NCI-H1417 treated with DMSO at 0.1 percent for 48 hours (cell line): Measurements from ENCODE around the gene BOD1L1.

Experiments used
- DNase-seq: peaks from one replicate; lab custom pipeline; 2025; lab: John Stamatoyannopoulos, UW

BOD1L1 gene

DNA sequence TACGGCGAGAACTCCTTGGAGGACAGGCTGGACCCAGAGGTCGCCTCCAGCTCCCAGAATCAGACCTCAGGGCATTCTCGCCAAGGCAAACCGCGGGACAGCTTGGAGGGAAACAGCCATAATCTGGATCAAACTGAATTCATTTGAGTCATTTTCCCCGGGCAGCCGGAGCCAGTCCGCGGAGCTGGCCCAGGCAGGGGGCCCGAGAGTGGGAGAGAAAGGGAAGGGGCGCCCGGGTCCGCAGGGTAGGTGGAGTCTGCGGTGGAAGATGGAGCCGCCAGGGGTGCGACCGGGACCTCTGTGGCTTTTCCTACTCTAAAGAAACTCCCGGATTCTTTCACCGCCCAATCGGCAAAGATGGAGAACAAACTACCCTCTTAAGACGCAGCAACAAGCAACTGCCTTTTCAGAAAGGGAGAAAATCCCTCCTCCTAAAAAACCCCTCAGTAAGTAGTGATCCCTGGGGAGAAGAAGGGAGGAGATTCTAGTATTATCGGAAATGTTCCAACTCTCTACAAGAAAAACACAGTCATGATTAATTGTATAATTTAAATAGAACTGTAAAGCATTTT is 88.4 kb downstream of the BOD1L1 start:
- no peak for DNase-seq

DNA sequence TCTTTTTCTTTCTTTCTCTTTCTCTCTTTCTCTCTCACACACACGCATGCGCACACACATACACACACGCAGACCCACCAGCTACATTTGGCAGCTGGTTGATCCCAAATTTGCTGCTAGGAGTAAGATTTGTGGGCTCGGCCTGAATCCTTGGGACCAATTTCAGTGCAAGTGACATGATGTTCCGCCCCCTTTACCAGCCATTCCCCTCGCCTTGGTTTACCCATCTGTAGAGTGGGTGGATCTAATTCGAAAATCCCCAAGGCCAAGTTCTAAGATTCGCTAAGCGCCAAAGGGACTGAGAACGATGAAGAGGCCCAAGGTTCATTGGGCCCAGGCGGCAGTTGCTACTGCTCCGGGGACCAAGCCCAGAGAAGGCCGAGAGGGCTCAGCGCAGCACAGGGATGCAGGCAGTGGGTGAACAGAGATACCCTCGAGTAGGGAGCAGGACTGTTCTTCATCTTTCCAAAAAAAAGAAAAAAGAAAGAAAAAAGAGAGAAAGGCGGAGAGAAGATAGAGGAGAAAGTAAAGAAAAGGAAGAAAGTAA is 89.0 kb downstream of the BOD1L1 start:
- no peak for DNase-seq

DNA sequence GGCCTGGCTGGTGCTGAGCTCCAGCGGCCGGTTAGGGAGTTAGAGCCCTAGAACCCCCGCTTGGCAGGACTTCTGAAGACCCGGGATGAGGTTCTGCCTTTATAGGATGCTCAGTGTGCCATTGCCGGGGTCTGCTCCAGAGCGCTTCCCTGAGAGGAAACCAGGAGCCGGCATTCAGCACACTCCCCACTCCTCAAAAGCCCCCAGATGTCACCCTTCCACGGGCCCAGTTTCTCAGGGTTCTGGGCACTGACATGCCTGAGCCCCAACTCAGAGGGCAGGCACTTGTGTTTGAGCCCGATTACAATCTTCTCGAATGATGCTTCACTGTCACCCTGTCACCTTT is 89.7 kb downstream of the BOD1L1 start:
- DNase-seq, result no peak

DNA sequence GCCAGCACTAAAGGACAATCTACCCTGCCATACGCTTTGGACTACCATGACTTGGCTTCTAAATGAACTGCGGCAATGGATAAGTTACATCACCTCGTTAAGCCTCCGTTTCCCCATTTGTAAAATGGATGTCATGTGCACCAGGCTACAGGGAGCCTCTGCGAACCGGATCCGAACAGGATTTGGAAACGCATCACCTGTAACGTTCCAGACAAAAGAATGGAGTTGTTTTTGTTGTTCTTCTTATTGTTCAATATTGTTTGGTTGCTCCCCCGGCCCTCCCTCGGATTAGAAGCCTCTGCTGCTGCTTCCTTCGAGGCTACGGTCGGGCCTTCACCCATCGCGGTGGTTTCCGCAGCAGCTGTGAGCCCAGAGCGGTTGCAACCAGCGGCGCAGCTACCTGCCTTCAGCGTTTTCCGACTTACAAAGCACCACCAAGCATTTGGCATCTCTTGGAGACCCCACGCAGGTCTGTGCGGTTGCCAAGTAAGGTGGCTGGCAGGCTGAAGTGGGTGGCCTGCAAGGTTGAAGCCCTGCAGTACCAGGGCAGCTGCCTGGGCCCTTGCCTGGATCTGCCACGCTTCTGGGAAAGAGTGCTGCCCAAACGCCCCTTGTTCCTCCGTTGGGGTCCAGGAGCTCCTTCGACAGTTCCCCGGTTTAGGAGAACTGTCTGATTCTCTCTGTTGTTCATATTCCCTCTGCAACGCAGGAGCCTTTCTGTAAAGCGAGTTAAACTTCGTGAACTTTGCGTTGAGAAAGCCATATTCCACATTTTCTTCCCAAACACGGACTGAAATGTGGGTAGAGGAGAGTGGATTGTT is 90.3 kb downstream of the BOD1L1 start:
- DNase-seq, result no peak

DNA sequence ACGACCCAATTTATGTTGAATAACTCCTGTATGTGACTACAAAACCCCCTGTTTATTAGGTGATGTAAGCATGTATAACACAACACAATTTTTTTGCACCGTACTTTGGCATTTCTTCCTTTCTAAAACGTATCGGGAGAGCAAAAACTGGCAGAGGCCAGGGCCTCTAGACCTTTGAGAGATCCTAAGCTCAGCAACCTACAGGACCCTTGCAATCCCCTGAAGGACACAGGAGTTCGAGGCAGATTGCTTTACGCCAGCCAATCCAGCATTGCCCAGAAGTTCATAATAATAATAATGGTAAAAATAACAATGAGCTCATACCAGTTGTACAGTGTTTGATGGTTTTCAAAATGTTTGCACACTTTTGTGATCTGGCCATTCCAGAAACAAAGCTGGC is 90.9 kb downstream of the BOD1L1 start:
- no peak for DNase-seq

DNA sequence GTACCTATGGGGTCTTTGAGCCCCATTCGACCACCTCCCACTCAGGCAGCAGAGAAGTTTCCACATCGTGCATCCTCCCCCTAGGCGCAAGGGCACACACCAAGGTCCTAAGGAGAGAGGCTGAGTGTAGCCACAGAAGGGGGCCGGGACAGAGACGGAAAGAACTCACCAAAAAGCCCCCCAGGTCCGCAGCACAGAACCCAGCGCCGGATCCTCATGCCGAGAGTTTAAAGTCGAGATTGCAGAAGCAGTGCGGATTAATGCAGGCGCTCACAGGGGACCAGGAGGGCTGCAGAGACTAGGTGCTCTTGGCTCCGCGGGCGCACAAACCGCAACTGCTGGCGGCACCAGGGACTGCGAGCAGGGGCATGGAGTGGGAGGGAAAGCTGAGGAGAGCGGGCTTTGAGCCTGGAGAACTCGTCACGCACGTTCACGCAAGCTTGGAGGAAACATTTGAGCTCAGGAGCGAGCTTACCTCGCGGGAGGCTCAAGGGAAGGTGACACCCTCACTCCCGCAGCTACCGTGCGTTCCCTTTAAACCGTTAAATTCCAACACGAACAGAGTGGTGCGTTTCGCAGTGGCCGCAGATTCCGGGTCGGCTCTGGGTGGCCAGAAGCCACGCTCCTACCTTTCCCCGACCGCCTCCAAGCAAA is 91.7 kb downstream of the BOD1L1 start:
- no peak for DNase-seq

DNA sequence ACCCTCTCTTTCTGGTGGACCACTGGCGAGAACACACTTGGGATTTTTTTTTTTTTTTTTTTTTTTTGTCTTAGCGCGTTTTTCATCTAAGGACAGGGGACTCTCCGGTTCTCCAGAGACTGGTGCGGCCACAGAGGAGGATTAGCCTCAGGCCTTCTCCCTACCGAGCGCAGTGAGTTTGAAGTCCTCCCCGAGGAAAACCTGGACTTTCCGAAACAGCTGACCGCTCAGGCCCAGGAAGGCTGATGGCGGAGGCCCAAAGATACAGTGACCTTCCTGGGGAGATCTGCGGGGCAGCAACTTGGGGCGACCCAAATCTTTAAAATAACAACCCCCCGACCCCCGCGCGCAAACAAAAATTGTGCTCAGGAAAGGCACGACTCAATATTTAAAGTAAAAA is 92.4 kb downstream of the BOD1L1 start:
- DNase-seq, result no peak

DNA sequence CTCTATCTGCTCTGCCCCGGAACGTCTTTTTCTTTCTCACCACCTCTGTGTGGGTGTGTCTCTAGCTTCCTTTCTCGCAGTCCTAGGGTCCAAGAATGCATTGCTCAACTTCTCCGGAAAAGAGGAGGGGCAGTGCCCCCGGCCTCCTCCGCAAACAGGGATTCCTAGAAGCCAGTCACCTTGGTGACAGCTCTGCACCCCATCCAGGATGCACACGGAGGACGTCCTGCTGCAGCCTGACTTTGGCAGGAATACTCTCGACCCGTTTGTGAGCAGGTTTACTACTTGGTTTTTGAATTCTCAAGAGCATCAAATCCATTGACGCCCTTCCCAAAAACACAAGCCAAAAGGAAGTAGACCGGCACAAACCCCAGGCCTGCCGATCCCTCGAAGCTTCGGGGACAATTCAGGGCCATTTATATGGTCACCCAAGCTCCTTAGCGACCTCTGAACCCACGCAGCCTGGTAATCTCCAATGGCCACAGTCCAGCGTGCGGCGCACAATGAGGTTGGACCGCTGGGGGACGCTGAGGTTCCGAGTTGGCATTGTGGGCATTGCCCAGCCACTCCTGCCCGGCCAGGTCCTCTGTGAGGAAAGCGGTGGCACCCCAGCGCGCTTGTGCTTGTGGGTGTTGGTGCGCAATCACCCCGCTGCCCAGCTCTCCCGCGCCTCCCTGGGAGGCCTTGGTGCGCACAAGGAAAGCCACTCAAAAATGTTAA is 93.0 kb downstream of the BOD1L1 start:
- DNase-seq, result no peak

DNA sequence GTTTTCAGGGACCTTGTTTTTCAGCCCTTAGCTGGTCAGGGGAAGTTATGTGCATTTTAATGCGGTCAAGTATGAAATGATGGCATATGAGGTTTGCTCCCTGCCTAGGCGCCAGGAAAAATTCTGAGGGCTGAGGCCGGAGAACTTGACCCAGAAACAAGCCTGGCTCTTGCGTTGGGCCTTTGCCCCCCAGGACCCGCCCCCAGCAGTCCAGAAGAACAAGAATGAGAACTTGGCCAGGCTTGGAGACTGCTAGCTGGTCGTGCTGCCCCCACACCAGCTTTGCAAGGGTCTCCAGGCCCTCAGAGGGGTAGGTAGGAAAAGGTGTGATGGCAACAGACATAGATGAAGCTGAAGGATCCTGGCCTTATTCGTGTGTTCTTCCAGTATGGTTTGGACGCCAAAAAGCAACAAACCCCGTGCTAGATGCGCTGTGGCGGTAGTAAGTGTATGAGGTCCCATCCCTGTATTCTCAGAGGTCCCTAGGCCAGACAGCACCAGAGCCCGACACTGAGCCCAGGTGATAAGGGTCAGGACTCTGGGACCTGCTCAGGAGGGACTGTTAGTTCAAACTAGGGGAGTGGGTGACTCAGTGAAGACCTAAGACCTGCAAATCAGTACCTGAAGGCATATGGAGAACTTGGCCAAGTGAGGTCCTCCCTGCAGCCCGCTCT is 93.7 kb downstream of the BOD1L1 start:
- no peak for DNase-seq

DNA sequence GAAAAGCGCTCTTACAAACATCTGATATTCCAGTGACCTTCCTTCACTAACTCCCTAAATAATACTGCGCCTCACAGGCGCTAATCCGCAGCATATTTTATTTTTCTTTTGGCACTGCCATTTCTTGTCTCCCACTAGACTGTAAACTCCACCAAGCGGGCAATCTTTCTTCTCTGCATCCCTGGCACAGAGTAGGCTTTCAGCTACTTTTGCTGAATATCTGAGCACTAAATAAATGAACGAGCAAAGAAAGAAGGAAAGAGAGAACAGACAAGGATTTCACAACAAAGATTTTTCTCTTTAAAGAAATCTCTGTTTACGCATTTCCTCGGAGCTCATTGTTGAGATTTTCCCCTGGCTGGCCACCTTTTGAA is 95.9 kb downstream of the BOD1L1 start:
- no peak for DNase-seq

DNA sequence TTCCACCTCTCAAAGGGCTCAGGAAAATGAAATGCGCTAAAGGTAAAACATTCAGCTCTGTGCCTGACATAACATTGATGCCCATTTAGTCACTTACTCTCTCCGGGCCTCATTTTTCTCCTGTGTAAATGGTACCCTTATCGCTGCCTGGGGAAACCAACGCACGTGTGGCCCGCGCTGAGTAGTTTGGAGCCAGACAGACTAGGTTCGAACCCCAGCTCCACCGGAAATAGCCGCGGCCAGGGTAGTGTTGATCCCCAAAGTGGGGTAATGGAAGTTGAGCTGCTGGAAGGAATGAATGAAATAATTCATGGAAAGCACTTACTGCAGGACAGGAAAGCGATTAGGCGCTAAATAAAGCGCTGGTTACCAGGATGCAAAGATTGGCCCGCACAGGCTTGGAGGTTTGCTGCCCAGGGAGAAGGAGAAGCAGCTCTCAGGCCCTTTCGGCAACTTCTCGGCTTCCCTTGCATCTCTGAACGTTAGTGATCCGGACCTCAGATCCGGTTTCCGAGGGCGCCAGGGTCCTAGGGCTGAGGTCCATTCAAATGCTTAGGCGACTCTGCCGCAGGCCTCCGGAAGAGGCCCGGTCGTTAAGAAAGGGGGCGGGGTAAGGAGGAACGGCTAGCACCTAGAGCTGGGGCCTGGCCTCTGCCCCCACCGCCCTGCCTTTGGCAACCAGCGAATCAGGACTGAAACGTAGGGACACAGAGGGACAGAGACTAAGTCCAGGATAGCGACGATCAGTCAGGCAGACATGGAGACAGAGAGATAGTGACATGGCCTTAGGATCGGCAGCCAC is 96.5 kb downstream of the BOD1L1 start:
- no peak for DNase-seq

DNA sequence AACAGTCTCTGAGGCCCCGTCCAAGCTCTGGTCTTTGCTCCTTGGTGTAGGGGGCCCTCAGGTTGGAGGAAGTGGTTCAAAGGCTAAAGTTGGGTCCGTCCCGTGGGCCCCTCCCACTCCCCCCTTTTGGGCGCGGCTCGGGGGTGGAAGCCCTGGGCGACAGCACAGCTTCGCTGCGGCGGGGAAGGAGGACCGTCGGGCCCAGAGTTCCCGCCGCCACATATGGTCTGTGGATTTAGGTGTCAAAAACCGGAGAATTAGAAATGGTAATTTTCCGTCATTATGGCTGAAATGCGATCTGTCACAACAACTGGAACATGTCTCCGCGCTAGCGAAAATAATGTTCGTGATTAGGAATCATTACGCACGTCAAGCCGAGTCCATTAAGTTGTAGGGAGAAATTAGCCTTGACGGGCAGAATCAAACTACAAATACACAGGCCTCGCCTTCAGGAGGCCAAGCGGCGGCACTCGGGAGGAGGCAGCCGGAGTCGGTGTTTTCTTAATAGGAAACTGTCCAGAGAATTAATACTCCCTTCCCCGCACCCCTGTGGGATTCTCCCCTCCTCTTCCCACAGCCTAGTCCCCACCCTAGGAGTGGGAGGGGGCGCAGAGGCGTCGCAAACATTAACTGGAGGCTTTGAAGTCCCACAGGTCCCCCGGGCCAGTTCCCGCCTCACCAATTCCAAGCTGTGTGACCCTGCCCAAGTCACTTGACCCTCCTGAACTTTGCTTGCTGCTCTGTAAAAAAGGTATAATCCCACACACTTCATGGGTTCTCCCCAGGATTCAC is 98.2 kb downstream of the BOD1L1 start:
- DNase-seq, result no peak

DNA sequence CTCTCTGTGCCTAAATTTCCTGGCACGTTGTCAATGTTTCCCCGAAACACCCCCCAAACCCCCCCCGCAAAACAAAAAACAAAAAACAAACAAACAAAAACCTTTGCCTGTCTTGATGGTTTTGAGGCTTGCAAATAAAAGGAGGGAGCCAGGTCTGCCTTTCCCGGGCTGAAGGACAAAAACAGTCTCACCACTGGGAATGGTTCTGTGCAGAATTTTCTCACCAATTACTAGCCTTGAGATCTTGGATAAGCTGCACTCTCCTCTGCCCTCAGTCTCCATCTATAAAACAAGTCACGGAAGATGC is 98.8 kb downstream of the BOD1L1 start:
- DNase-seq, result no peak

DNA sequence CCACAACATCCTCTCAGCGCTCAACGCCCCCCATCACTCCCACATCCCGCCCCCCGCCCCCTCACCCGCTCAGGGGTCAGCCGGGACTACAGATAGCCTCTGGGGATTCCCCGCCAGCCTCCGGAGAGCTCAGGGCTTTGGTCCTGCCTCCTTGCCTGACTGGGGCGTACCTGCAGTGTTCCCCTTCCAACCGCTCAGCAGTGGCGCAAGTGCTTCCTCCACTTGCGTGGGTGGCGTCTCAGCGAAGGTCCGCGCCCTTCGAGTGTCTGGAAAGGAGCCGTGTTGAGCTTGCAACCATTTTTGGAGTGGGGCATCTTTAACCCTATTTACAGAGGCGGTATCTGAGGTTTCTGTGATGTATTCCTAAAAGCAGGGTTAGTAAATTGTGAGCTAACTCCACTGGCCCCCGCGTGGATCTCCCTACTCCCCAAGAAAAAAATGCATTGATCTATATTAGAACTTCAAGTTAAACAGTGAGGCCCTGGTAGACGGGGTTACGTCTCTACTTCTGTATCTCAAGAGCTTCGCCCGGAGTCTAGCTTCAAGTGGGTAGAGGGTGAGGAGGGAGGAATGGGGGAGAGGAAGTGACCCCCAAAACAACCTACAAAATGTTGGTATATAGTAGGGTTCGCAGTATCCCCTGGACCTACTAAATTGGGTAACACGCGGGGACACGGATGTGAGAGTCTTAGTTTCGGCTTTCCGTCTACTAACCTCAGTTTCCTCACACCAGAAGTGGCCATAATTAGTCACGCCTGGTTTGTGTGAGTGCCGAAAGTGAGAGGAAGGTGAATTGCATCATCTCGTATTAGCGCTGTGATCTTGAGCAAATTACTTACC is 99.3 kb downstream of the BOD1L1 start:
- no peak for DNase-seq

DNA sequence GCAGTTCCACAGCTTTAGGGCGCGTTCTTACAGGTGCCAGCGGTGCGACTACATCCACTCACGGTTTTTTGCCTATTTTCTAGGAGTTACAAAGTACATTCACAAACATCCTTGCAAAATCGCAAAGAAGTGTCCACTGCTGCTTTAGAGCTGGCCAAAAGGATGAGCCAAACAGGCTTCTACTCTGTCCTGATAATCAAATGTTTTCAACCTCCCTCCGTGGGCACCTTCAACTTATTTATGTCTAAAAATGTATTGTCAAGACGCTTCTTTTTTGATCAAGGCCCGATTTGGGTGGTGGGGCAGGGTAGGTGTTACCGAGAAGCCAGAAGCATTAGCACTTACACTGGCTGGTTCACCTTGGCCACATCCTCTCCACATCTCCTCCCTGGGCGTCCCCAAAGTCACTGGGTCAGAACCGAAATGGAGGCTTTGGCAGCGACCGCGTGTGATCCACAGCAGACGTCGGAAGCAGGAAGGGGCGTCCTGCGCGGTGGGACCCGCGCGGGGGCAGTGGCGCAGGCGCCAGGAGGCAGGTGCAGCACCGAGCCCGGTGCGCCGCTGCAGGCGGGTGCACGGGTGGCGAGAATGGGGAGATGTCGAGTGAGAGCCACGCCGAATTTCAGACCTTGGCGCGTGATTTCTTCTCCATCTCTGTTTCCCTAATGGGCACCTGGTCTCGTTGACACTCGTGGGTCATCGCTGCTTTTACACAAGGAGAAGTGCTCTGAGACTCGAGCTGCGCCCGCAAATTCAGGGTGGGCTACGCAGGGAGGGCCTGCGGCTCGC is 100.1 kb downstream of the BOD1L1 start:
- DNase-seq, result no peak

DNA sequence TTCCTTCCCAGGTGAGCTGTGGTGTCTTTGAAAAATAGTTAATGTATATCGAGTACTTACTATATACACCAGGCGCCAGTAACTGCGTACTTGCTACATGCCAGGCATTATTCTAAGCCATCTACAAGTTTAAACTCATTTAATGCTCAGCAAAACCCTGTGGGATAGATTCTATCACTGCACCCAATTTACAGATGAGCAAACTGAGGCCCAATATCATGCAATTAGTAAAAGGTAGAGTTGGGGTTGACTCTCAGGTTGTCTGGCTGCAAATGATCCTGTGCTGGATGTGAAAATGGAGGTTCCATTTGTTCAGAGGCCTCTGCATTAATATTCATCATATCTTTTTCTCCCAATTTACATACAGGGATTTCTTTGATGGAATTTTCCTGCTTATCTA is 100.9 kb downstream of the BOD1L1 start:
- no peak for DNase-seq

DNA sequence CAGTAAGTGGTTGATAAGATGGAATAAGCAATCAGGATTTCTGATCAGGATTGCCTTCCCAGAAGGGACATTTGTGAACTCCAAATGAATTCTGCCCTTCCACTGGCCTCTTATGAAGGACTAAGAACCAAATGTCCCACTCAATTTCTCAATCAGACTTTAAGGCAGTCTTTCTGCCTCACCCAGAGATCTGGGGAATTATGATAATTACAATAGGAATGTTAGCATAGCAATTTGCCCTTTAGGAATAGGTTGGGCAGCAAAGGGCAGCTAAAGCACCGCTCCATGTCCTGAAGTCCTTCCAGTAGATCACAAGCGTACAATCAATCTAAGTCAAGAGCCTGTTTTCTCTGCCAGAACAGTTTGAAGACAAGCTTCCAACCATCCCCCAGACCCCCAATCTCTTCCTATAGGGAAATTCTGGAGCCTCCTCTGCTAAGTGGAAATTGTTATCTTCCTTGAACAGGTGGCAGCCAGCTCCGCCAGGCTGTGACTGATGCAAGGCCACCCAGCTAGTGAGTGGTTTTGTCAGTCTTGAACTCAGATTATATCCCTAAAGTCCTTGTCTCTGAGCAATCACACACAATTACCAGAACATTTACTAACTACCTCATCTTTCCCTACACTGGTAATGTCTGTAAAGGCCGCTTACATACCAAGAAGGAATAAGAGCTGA is 101.8 kb downstream of the BOD1L1 start:
- DNase-seq, result no peak

DNA sequence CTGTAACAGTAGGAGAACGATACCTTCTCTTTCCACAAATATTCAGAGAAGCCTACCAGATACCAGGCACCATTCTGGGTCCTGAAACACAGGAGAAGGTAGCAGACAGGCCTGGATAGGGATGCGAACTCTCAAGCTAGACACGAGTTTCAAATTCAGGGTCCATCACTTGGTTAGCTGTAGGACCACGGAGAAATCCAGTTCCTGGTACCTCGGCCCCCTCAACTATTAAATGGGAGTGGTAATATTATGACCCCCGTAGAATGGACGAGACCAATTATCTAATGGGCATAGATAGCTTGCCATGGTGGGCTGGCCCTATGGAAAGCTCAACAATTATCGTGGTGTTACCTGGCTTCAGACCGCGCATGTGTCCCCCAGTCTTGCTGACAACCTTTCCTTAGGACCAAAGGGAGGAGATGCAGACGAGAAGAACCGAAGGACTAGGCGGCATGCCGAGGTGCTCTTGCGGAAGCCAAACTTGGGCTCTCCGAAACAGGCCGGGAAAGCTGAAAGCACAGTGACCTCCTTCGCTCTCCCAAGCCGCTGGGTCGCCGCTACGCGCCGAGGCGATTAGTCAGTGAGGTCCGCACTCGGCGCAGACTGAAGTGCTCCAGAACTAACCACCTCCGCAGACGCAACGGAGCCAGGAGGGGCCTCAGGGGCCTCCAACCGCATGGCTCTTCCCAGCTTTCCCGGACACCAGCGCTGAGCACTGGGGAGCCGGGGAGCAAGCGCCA is 102.9 kb downstream of the BOD1L1 start:
- DNase-seq, result no peak
